Nephron (organoid): ENCODE results near the gene MTM1.

ENCODE experiments used
- H3K27ac Mint-ChIP-seq, 3 experiments: 2 replicates each; pipeline ENCODE4 v1.8.0; 2020; ENCODE audit warnings: mixed read lengths in 3 of 3, mild to moderate bottlenecking in 2 of 3, moderate library complexity in 1 of 3
- H3K27me3 Mint-ChIP-seq: 2 replicates; pipeline ENCODE4 v1.8.0; 2021; ENCODE audit warnings: low read depth, mild to moderate bottlenecking, moderate library complexity, mixed read lengths
- H3K36me3 Mint-ChIP-seq: 2 replicates; pipeline ENCODE4 v1.8.0; 2020; ENCODE audit warnings: low read depth, mixed read lengths
- H3K4me1 Mint-ChIP-seq: 2 replicates; pipeline ENCODE4 v1.8.0; 2020; ENCODE audit warnings: mixed read lengths
- H3K4me3 Mint-ChIP-seq, 3 experiments: 2 replicates each; pipeline ENCODE4 v1.8.0; 2020; ENCODE audit warnings: mild to moderate bottlenecking in 3 of 3, mixed read lengths in 3 of 3, moderate library complexity in 2 of 3
- H3K9me3 Mint-ChIP-seq: 2 replicates; pipeline ENCODE4 v1.8.0; 2020; ENCODE audit warnings: mixed read lengths
- CTCF ChIP-seq, 3 experiments: fragments of 200-600 bp; sonication (generic); IDR thresholded peaks; one replicate each; pipeline ENCODE4 v1.5.0; 2021; ENCODE audit warnings: antibody characterized with exemption in 3 of 3; ENCODE audit not compliant: unreplicated experiment in 3 of 3

Gene MTM1

GRCh38 chrX:150712619-150713018 is 144.2 kb downstream of the MTM1 start:
- H3K36me3 Mint-ChIP-seq: peaks cover 3% of the 10 kb centered on the region
- H3K9me3 Mint-ChIP-seq: no peaks in the 10 kb centered on the region

GRCh38 chrX:150715184-150715583 is 146.8 kb downstream of the MTM1 start:
- Mint-ChIP-seq H3K36me3 (peaks cover 2% of the 10 kb centered on the region), H3K9me3 (no peaks in the 10 kb centered on the region), H3K4me3 (no peak overlapping the region), H3K4me1 (no peaks in the 10 kb centered on the region), H3K27ac (no peak overlapping the region), H3K27me3 (no peaks in the 10 kb centered on the region)
- no peak for TF ChIP-seq CTCF (IDR thresholded peaks at IDR 0.05; ENCODE audit: unreplicated experiment in 3 of 3)

More at GRCh38 chrX:150712619-150713018, 144.2 kb downstream of the MTM1 start:
- no peaks in the 10 kb centered on the region for H3K4me1 Mint-ChIP-seq
- no peaks in the 10 kb centered on the region for H3K27me3 Mint-ChIP-seq
- H3K4me3 Mint-ChIP-seq: no peak overlapping the region
- no peak overlapping the region for H3K27ac Mint-ChIP-seq
- no peak for TF ChIP-seq CTCF (IDR thresholded peaks at IDR 0.05; ENCODE audit: unreplicated experiment in 3 of 3)

- H3K4me1 Mint-ChIP-seq: no peaks in the 10 kb centered on the region
- no peak overlapping the region for H3K27ac Mint-ChIP-seq
- no peak overlapping the region for H3K4me3 Mint-ChIP-seq
- no peak for TF ChIP-seq CTCF (IDR thresholded peaks at IDR 0.05; ENCODE audit: unreplicated experiment in 3 of 3)
- peaks cover 22% of the 10 kb centered on the region for H3K36me3 Mint-ChIP-seq
- peaks cover 17% of the 10 kb centered on the region for H3K9me3 Mint-ChIP-seq
- peaks cover 3% of the 10 kb centered on the region for H3K27me3 Mint-ChIP-seq
Measured at GRCh38 chrX:150719621-150720020, 151.2 kb downstream of the MTM1 start.
